RWPE1 (cell line): ENCODE measurements around the gene PTPRC.

Experiments
- CTCF ChIA-PET: fragments of 350-600 bp; sonication (Branson Sonifier 250); formaldehyde crosslinking; extraction: SDS; loops from one replicate; lab custom pipeline; 2021; lab: Yijun Ruan, JAX
- POLR2A ChIA-PET: fragments of 400-600 bp; formaldehyde crosslinking; extraction: SDS; loops from one replicate; lab custom pipeline; 2020; ENCODE audit warnings: antibody characterized with exemption; ENCODE audit not compliant: low non-redundant PET; lab: Yijun Ruan, JAX
- DNase-seq: peaks from one replicate; pipeline ENCODE4 v3.0.0; 2012; ENCODE audit warnings: low spot score
- H3K27ac ChIP-seq: fragments of 450-650 bp; 2 replicates; pipeline ENCODE4 v1.5.1; 2017
- CTCF ChIP-seq: fragments of 450-650 bp; conservative IDR thresholded peaks from 2 replicates; pipeline ENCODE4 v1.5.1; 2017; ENCODE audit warnings: low read depth, mild to moderate bottlenecking

PTPRC gene

GRCh38 chr1:198674009-198674408, 35.2 kb downstream of the PTPRC start:
- no peak overlapping the region for H3K27ac ChIP-seq
- TF ChIP-seq CTCF = no peak
- no peak for DNase-seq
- POLR2A ChIA-PET = no interaction called here
- CTCF ChIA-PET = interaction anchor here (0.7 kb wide), 1 partner anchor 280 kb away, joined by 4 read pairs; no protein-coding TSS in a partner anchor

GRCh38 chr1:198676253-198676652, 37.4 kb downstream of the PTPRC start:
- ChIA-PET POLR2A (no interaction called here), CTCF (no interaction called here)
- TF ChIP-seq CTCF = no peak
- H3K27ac ChIP-seq = no peak overlapping the region
- DNase-seq = no peak

GRCh38 chr1:198677027-198677426, 38.2 kb downstream of the PTPRC start:
- no peak overlapping the region for H3K27ac ChIP-seq
- no peak for DNase-seq
- TF ChIP-seq CTCF = no peak
- ChIA-PET CTCF (interaction anchor here (0.6 to 1.5 kb wide), 3 partner anchors 22 to 559 kb away, joined by 4 to 6 read pairs (median 5); no protein-coding TSS in a partner anchor), POLR2A (interaction anchor here (0.6 kb wide), 1 partner anchor 1089 kb away, joined by 3 read pairs; no protein-coding TSS in a partner anchor)

GRCh38 chr1:198677871-198678270, 39.0 kb downstream of the PTPRC start:
- no peak for TF ChIP-seq CTCF
- CTCF ChIA-PET = interaction anchor here (1.5 kb wide), 1 partner anchor 21 kb away, joined by 4 read pairs; no protein-coding TSS in a partner anchor
- no peak overlapping the region for H3K27ac ChIP-seq
- POLR2A ChIA-PET = interaction anchor here (0.6 kb wide), 1 partner anchor 1090 kb away, joined by 3 read pairs; no protein-coding TSS in a partner anchor
- no peak for DNase-seq

GRCh38 chr1:198678301-198678836, 39.5 kb downstream of the PTPRC start:
- no peak for DNase-seq
- no peak overlapping the region for H3K27ac ChIP-seq
- ChIA-PET POLR2A (no interaction called here), CTCF (interaction anchor here (1.5 kb wide), 1 partner anchor 21 kb away, joined by 4 read pairs; no protein-coding TSS in a partner anchor)
- TF ChIP-seq CTCF = no peak

GRCh38 chr1:198678901-198679329, 40.1 kb downstream of the PTPRC start:
- TF ChIP-seq CTCF = no peak
- CTCF ChIA-PET = interaction anchor here (0.7 kb wide), 1 partner anchor 292 kb away, joined by 4 read pairs; no protein-coding TSS in a partner anchor
- DNase-seq = no peak
- POLR2A ChIA-PET = no interaction called here
- H3K27ac ChIP-seq = no peak overlapping the region
